Measurements from ENCODE around the gene HNRNPUL1. TPM values are rescaled to one million over a fixed set of nuclear protein-coding genes. Genes with fewer than 3 reads are reported as not detected.
A peak's percentile ranks its signal among the peaks of the same experiment; 100 is the strongest.

Gene HNRNPUL1
- total and polyA plus RNA-seq, 2 of the 8 experiments (the other 6 are each of a cell fraction or from before 2014, with no cell fraction given), result 99.5 to 264 TPM

GRCh38 chr19:41233748-41234240, 30.4 kb upstream of the HNRNPUL1 start:
- Histone ChIP-seq H3K9me3 (ENCODE audit: insufficient read depth in 2 of 2, low read depth in 1 of 2, low read length in 1 of 2) (no peaks in the 10 kb centered on the region), H3K18ac (ENCODE audit: extremely low read depth, low read length) (no peak overlapping the region), H2BK15ac (ENCODE audit: low read length) (no peak overlapping the region), H3K23ac (ENCODE audit: insufficient read length) (no peak overlapping the region), H3K23me2 (ENCODE audit: low read depth, low read length) (peaks cover 10% of the 10 kb centered on the region; the same call in 1 of the 2 replicates), H4K5ac (ENCODE audit: insufficient read length, low read depth, low read length) (no peak overlapping the region), H3K27me3 (replicated peaks in 1 of 4; ENCODE audit: control insufficient read depth in 3 of 4, extremely low read depth in 1 of 4, insufficient read depth in 3 of 4, low read length in 3 of 4) (no peaks in the 10 kb centered on the region), H3K4me3 (ENCODE audit: extremely low read depth in 1 of 4, insufficient read depth in 2 of 4, low read depth in 3 of 4, low read length in 4 of 4) (no peak overlapping the region), H3K14ac (ENCODE audit: insufficient read length) (no peak overlapping the region), H3K27ac (ENCODE audit: low read depth, low read length) (no peak overlapping the region), H3K9ac (replicated peaks in 1 of 4; ENCODE audit: extremely low read depth in 1 of 4, low read depth in 3 of 4, low read length in 3 of 4) (peak overlapping the region in 1 of 4 experiments; percentile 26; a peak in 2 of 7 replicates), H4K8ac (ENCODE audit: extremely low read depth, insufficient read depth, low read length) (no peak overlapping the region), H4K20me1 (replicated peaks in 1 of 2; ENCODE audit: control insufficient read depth in 1 of 2, insufficient read depth in 2 of 2, low read length in 2 of 2) (peaks cover 0 to 11% of the 10 kb centered on the region in 2 experiments), H3K79me1 (ENCODE audit: low read depth, low read length) (0 out of 2 replicates have a peak, but pooled peaks cover 4% of the 10 kb centered on the region), H2AFZ (ENCODE audit: low read length) (no peak overlapping the region), H3K4me1 (replicated peaks in 1 of 4; ENCODE audit: control insufficient read depth in 3 of 4, insufficient read depth in 4 of 4, low read length in 3 of 4) (no peaks in the 10 kb centered on the region; a peak in 1 of 7 replicates), H4K91ac (replicated peaks; ENCODE audit: insufficient read length, low read length) (no peak overlapping the region), H2AK5ac (ENCODE audit: low read depth, low read length) (no peak overlapping the region), H3K4ac (replicated peaks; ENCODE audit: insufficient read length, low read depth, low read length) (no peak overlapping the region), H3K36me3 (ENCODE audit: control insufficient read depth in 2 of 4, insufficient read depth in 4 of 4, low read length in 3 of 4) (peaks cover 3 to 29% (median 5%) of the 10 kb centered on the region in 4 experiments; a peak in 6 of 8 replicates), H3K56ac (replicated peaks; ENCODE audit: insufficient read length, low read depth, low read length) (no peak overlapping the region), H2BK5ac (ENCODE audit: low read depth, low read length) (no peak overlapping the region), H3K4me2 (ENCODE audit: insufficient read depth in 1 of 2, low read depth in 2 of 2, low read length in 2 of 2) (no peak overlapping the region), H2BK120ac (replicated peaks; ENCODE audit: low read depth, low read length) (no peak overlapping the region), H3K79me2 (ENCODE audit: control insufficient read depth in 1 of 2, insufficient read depth in 2 of 2, low read length in 2 of 2) (no peaks in the 10 kb centered on the region), H2BK12ac (ENCODE audit: low read depth, low read length) (no peak overlapping the region), H2BK20ac (ENCODE audit: low read length) (no peak overlapping the region)
- FAIRE-seq (no peak), DNase-seq (ENCODE audit: low read depth in 1 of 2, low spot score in 2 of 2) (no peak)
- TF ChIP-seq POLR2AphosphoS5 (IDR thresholded peaks at IDR 0.05; ENCODE audit: low read depth, low read length) (no peak), TAF1 (IDR thresholded peaks at IDR 0.05; ENCODE audit: low read depth, low read length) (no peak), CREB1 (IDR thresholded peaks at IDR 0.05) (no peak), HDAC2 (IDR thresholded peaks at IDR 0.05; ENCODE audit: borderline replicate concordance in 1 of 2, low read depth in 2 of 2, low read length in 2 of 2) (no peak), SRF (IDR thresholded peaks at IDR 0.05; ENCODE audit: low read depth, low read length) (no peak), MAX (IDR thresholded peaks at IDR 0.05) (no peak), SIRT6 (IDR thresholded peaks at IDR 0.05; ENCODE audit: low read length) (no peak), BRCA1 (IDR thresholded peaks at IDR 0.05; ENCODE audit: low read depth, low read length) (no peak), KDM5A (IDR thresholded peaks at IDR 0.05; ENCODE audit: low read length) (no peak), FOSL1 (IDR thresholded peaks at IDR 0.05; ENCODE audit: insufficient read depth, low read depth, low read length) (no peak), RNF2 (IDR thresholded peaks at IDR 0.05; ENCODE audit: borderline replicate concordance, low read depth, low read length, missing control alignments, poor library complexity, severe bottlenecking) (no peak), E2F6 (IDR thresholded peaks at IDR 0.05) (no peak)
- 96% methylated on average over 4 of the region's 4 CpGs; no CpG with 5 or more reads in 1 of the 2 experiments for WGBS, 2 experiments (ENCODE audit: extremely low coverage in 1 of 2, insufficient coverage in 1 of 2, insufficient read length in 1 of 2, insufficient replicate concordance in 2 of 2, low coverage in 1 of 2, low lambda C conversion rate in 2 of 2, missing lambda C conversion rate in 1 of 2)
- POLR2A ChIA-PET (ENCODE audit: partially characterized antibody), result interaction anchor here (0.6 to 7.5 kb wide), 5 partner anchors 9 to 148 kb away, joined by 3 to 49 read pairs (median 3); no protein-coding TSS in a partner anchor
- CTCF ChIA-PET (ENCODE audit: partially characterized antibody), result interaction anchor here (0.7 to 1.4 kb wide), 2 partner anchors 29 to 30 kb away, joined by 3 to 4 read pairs; no protein-coding TSS in a partner anchor
